NB4 (cell line): ENCODE measurements around the gene MYO1B.

Source experiments
- POLR2A ChIP-seq: IDR thresholded peaks from 2 replicates; pipeline ENCODE4 v1.6.1; 2011; ENCODE audit warnings: mild to moderate bottlenecking; ENCODE audit not compliant: insufficient read length; ENCODE audit errors: extremely low read depth
- TF ChIP-seq, protein P1 (sequence below): IDR thresholded peaks from one replicate; pipeline ENCODE4 v1.5.1; 2012; ENCODE audit warnings: low read depth, low read length
- TF ChIP-seq, protein P2 (sequence below): IDR thresholded peaks from 2 replicates; pipeline ENCODE4 v1.6.1; 2011; ENCODE audit warnings: low read depth, low read length

DNA sequence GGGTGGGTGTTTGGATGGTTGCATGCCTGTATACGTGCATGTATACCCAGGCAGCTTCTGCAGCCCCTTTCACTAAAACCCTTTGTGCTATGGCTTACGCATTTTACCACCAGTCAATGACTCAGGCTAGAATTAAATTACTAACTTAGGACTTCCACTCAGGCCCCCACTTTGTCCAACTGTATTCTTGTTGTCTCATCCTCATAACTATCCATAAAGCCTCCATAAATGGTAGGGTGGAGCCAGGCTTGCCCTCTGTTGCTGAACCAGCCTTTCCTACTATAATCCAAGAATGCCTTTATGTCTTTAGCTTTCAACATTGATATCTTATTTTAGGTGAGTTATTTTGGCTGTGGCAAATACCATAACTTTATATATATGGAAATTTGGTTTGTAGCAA, 119.9 kb downstream of the MYO1B start:
- TF ChIP-seq POLR2A: no peak
- TF ChIP-seq, protein P1, sequence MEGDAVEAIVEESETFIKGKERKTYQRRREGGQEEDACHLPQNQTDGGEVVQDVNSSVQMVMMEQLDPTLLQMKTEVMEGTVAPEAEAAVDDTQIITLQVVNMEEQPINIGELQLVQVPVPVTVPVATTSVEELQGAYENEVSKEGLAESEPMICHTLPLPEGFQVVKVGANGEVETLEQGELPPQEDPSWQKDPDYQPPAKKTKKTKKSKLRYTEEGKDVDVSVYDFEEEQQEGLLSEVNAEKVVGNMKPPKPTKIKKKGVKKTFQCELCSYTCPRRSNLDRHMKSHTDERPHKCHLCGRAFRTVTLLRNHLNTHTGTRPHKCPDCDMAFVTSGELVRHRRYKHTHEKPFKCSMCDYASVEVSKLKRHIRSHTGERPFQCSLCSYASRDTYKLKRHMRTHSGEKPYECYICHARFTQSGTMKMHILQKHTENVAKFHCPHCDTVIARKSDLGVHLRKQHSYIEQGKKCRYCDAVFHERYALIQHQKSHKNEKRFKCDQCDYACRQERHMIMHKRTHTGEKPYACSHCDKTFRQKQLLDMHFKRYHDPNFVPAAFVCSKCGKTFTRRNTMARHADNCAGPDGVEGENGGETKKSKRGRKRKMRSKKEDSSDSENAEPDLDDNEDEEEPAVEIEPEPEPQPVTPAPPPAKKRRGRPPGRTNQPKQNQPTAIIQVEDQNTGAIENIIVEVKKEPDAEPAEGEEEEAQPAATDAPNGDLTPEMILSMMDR: no peak
- TF ChIP-seq, protein P2, sequence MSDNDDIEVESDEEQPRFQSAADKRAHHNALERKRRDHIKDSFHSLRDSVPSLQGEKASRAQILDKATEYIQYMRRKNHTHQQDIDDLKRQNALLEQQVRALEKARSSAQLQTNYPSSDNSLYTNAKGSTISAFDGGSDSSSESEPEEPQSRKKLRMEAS: no peak
